Measurements from ENCODE around the gene NRCAM.

Gene NRCAM

GRCh38 chr7:108367946-108368345, 88.3 kb downstream of the NRCAM start:
- ChIA-PET CTCF (no interaction called here), POLR2A (ENCODE audit: low non-redundant PET) (no interaction called here)
- TF ChIP-seq, protein P1, sequence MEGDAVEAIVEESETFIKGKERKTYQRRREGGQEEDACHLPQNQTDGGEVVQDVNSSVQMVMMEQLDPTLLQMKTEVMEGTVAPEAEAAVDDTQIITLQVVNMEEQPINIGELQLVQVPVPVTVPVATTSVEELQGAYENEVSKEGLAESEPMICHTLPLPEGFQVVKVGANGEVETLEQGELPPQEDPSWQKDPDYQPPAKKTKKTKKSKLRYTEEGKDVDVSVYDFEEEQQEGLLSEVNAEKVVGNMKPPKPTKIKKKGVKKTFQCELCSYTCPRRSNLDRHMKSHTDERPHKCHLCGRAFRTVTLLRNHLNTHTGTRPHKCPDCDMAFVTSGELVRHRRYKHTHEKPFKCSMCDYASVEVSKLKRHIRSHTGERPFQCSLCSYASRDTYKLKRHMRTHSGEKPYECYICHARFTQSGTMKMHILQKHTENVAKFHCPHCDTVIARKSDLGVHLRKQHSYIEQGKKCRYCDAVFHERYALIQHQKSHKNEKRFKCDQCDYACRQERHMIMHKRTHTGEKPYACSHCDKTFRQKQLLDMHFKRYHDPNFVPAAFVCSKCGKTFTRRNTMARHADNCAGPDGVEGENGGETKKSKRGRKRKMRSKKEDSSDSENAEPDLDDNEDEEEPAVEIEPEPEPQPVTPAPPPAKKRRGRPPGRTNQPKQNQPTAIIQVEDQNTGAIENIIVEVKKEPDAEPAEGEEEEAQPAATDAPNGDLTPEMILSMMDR (conservative IDR thresholded peaks at IDR 0.05; ENCODE audit: low read depth), result no peak

GRCh38 chr7:108367314-108367713, 88.9 kb downstream of the NRCAM start:
- no peak overlapping the region for H3K27ac ChIP-seq
- ChIA-PET CTCF (interaction anchor here (0.7 kb wide), 1 partner anchor 30 kb away, joined by 3 read pairs; no protein-coding TSS in a partner anchor), POLR2A (ENCODE audit: low non-redundant PET) (no interaction called here)
- TF ChIP-seq, protein P1 (conservative IDR thresholded peaks at IDR 0.05; ENCODE audit: low read depth), result no peak
- no peak for DNase-seq (ENCODE audit: low spot score)

More at GRCh38 chr7:108367946-108368345, 88.3 kb downstream of the NRCAM start:
- no peak overlapping the region for H3K27ac ChIP-seq
- no peak for DNase-seq (ENCODE audit: low spot score)

DNA sequence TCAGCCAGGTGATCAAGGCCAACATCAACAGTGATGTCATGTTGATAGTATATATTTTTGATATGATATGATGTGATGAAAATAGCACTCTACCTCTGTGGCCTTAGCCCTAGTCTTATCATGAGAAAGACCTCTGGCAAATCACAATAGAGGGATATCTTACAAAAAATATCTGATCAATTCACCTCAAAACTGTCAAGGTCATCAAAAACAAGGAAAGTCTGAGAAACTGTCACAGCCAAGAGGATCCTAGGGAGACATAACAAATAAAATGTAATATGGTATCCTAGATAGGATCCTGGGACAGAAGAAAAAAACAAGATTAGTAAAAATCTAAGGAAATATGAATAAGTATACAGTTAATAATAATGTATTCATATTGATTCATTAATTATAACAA, 92.6 kb downstream of the NRCAM start:
- no peak for DNase-seq (ENCODE audit: low spot score)
- TF ChIP-seq, protein P1 (conservative IDR thresholded peaks at IDR 0.05; ENCODE audit: low read depth), result no peak
- ChIA-PET POLR2A (ENCODE audit: low non-redundant PET) (no interaction called here), CTCF (no interaction called here)
- H3K27ac ChIP-seq, result no peak overlapping the region

DNA sequence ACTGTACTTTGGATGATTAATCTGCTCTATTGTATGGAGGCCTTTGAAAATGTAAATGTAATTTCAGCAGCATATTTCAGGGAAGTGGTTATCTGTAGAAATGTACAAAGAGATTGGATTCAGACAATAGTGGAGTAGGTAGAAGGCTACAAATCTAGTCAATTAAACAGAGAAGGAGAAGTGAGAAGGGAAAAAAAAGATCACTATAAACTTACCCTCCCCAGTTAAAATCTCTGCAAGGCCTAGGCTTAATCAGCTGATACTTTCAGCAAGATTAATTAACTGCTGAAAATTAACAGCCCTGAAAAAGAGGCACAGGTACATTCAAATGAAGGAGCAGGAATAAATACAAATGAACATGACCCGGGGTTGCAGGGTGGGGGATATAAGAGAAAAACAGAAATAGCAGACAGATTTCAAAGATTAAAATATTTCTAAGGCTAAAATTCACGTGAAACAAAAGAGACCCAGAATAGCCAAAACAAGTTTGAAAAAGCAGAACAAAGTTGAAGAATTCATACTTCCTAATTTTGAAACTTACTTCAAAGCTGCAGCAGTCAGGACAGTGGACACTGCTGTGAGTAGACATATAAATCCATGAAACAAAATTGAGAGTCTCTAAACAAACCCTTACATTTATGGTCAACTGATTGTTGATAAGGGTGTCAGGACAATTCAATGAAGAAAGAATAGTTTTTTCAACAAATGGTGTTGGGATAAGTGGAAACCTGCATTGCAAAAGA, 96.0 kb downstream of the NRCAM start:
- no peak overlapping the region for H3K27ac ChIP-seq
- POLR2A ChIA-PET (ENCODE audit: low non-redundant PET), result no interaction called here
- TF ChIP-seq, protein P1 (conservative IDR thresholded peaks at IDR 0.05; ENCODE audit: low read depth), result no peak
- DNase-seq (ENCODE audit: low spot score), result no peak
- CTCF ChIA-PET, result no interaction called here

DNA sequence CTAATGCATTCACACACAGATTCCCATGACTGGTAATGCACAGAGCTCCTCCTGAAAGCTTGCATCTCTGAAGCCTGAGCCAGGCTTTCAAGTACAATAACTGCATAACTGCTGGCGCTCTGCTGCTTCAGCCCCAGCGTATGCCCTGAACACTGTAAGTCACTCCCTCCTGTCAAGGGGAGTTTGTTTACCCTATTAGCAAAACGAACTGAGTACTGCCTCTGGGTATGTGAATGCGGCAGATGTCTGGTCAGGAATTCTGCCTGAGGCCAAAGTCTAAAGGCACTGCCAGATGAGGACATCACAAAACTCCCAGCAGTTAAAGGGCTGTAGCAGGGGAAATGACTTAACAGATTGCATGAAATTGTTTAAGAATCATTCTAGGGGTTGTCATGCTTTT, 97.7 kb downstream of the NRCAM start:
- peak; percentile 10 for DNase-seq (ENCODE audit: low spot score)
- TF ChIP-seq, protein P1 (conservative IDR thresholded peaks at IDR 0.05; ENCODE audit: low read depth), result no peak
- no peak overlapping the region for H3K27ac ChIP-seq
- ChIA-PET POLR2A (ENCODE audit: low non-redundant PET) (no interaction called here), CTCF (no interaction called here)

GRCh38 chr7:108351729-108352131, 104.5 kb downstream of the NRCAM start:
- ChIA-PET CTCF (no interaction called here), POLR2A (ENCODE audit: low non-redundant PET) (no interaction called here)
- TF ChIP-seq, protein P1 (conservative IDR thresholded peaks at IDR 0.05; ENCODE audit: low read depth), result no peak
- peak; percentile 26 for DNase-seq (ENCODE audit: low spot score)
- H3K27ac ChIP-seq, result no peak overlapping the region

Measured in RWPE1 (cell line).